Measurements from ENCODE around the gene SYCE3. TPM values are rescaled to one million over a fixed set of nuclear protein-coding genes. Genes with fewer than 3 reads are reported as not detected.

The SYCE3 gene
- total RNA-seq, 8 experiments from 2014 or later: 0.87 to 1.2 TPM; not detected in 6

GRCh38 chr22:50605613-50606074 lies 42.9 kb upstream of the SYCE3 start:
- no CpG with 5 or more reads among the region's 20 CpGs for WGBS, 10 experiments
- no peak for ATAC-seq (replicated peaks in 6 of 8)
- in situ Hi-C loops (cut with MboI; ENCODE audit: low pct_unique_long_range_greater_than_20kb in 2 of 9, low sequenced_read_pairs in 9 of 9, unreplicated experiment in 9 of 9): no loop called here
- H3K4me1 ChIP-seq (replicated peaks in 1 of 2): peaks cover 9 to 10% of the 10 kb centered on the region in 2 donors
- H3K4me3 ChIP-seq: no peak overlapping the region
- no peak overlapping the region for H3K27ac ChIP-seq

DNA sequence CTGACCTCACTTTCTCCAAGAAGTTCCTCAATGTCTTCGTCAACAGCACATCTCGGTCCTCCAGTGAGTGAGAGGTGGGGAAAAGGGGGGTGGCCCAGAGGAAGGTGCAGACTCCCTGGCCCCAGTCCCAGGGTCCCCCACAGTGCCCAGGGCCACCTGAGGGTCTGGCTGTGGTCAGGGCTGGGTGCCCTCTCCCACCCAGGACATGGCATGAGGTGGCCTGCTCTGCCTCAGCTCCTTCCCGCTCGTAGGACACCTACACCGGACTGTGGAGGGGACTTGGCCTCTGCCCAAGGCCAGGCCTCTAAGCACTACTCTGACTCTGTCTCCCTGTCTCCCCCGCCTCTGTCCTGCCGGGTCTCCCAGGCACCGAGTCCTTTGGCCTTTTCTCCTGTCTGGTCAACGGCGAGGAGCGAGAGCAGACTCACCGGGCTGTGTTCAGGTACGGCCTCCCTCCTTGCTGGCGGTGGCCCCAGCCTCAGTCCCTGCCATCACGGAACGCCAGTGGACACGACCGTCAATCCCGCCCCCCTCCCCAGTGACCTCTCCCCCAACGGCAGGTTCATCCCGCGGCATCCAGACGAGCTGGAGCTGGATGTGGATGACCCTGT lies 42.4 kb upstream of the SYCE3 start:
- no peak for ATAC-seq (replicated peaks in 6 of 8)
- in situ Hi-C loops (cut with MboI; ENCODE audit: low pct_unique_long_range_greater_than_20kb in 2 of 9, low sequenced_read_pairs in 9 of 9, unreplicated experiment in 9 of 9): no loop called here
- Histone ChIP-seq H3K27ac (no peak overlapping the region), H3K4me3 (no peak overlapping the region), H3K4me1 (replicated peaks in 1 of 2) (peaks cover 9 to 10% of the 10 kb centered on the region in 2 donors)
- 80% methylated on average over 2 of the region's 23 CpGs; no CpG with 5 or more reads in 9 of the 10 experiments for WGBS, 10 experiments

- Histone ChIP-seq H3K4me1 (replicated peaks in 1 of 2) (peaks cover 10 to 12% of the 10 kb centered on the region in 2 donors), H3K27ac (no peak overlapping the region), H3K4me3 (no peak overlapping the region)
- ATAC-seq (replicated peaks in 6 of 8): no peak
- in situ Hi-C loops (cut with MboI; ENCODE audit: low pct_unique_long_range_greater_than_20kb in 2 of 9, low sequenced_read_pairs in 9 of 9, unreplicated experiment in 9 of 9): no loop called here
- WGBS, 10 experiments: 7 to 90% (median 72%) methylated on average over 2 to 12 of the region's 103 CpGs; no CpG with 5 or more reads in 6 of the 10 experiments
Measured at GRCh38 chr22:50604256-50605001, 41.7 kb upstream of the SYCE3 start.

- 70% methylated on average over 12 to 14 of the region's 70 CpGs; no CpG with 5 or more reads in 8 of the 10 experiments for WGBS, 10 experiments
- Histone ChIP-seq H3K4me1 (replicated peaks in 1 of 2) (peaks cover 10 to 13% of the 10 kb centered on the region in 2 donors), H3K4me3 (no peak overlapping the region), H3K27ac (no peak overlapping the region)
- in situ Hi-C loops (cut with MboI; ENCODE audit: low pct_unique_long_range_greater_than_20kb in 2 of 9, low sequenced_read_pairs in 9 of 9, unreplicated experiment in 9 of 9): no loop called here
- ATAC-seq (replicated peaks in 6 of 8): no peak
Measured at GRCh38 chr22:50603511-50604255, 41.0 kb upstream of the SYCE3 start.

DNA sequence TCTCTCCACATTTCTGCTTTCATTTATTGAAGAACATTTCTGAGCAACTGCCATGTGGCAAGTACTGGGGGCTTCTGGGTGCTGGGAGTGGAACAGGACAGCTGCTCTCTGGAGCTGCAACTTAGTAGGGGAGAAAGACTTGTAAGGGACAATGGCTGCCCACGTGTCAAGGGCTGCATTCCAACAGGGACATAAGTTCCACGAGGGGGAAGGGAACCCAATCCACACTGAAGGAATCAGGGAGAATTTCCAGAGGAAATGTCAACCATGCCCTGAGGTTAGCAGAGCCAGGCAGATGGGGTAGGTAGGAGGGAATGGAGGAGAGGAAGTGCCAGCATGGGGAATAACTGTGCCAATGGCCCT lies 39.6 kb upstream of the SYCE3 start:
- ATAC-seq (replicated peaks in 6 of 8): no peak
- H3K4me3 ChIP-seq: peak overlapping the region in 2 of 5 donors; percentile 60 to 79
- WGBS, 10 experiments: 11 to 39% (median 26%) methylated on average over 2 of the region's 2 CpGs; no CpG with 5 or more reads in 6 of the 10 experiments
- H3K27ac ChIP-seq: no peak overlapping the region
- in situ Hi-C loops (cut with MboI; ENCODE audit: low pct_unique_long_range_greater_than_20kb in 2 of 9, low sequenced_read_pairs in 9 of 9, unreplicated experiment in 9 of 9): no loop called here
- H3K4me1 ChIP-seq (replicated peaks in 1 of 2): peaks cover 10 to 13% of the 10 kb centered on the region in 2 donors

- 32 to 60% (median 46%) methylated on average over 1 to 7 of the region's 12 CpGs; no CpG with 5 or more reads in 3 of the 10 experiments for WGBS, 10 experiments
- peak overlapping the region; percentile 59 to 79 (median 63) for H3K4me3 ChIP-seq
- H3K4me1 ChIP-seq (replicated peaks in 1 of 2): peaks cover 10 to 13% of the 10 kb centered on the region in 2 donors
- in situ Hi-C loops (cut with MboI; ENCODE audit: low pct_unique_long_range_greater_than_20kb in 2 of 9, low sequenced_read_pairs in 9 of 9, unreplicated experiment in 9 of 9): no loop called here
- peak overlapping the region; percentile 89 to 90 for H3K27ac ChIP-seq
- ATAC-seq (replicated peaks in 6 of 8): peak in 2 of 8 experiments; percentile 19 to 34
Measured at GRCh38 chr22:50601669-50602337, 39.1 kb upstream of the SYCE3 start.

- Histone ChIP-seq H3K4me3 (peak overlapping the region; percentile 59 to 79 (median 63)), H3K27ac (peak overlapping the region; percentile 89 to 90), H3K4me1 (replicated peaks in 1 of 2) (peaks cover 10 to 13% of the 10 kb centered on the region in 2 donors)
- peak in 7 of 8 experiments; percentile 2 to 60 (median 55) for ATAC-seq (replicated peaks in 6 of 8)
- 0% methylated on average over 1 of the region's 52 CpGs; no CpG with 5 or more reads in 9 of the 10 experiments for WGBS, 10 experiments
- in situ Hi-C loops (cut with MboI; ENCODE audit: low pct_unique_long_range_greater_than_20kb in 2 of 9, low sequenced_read_pairs in 9 of 9, unreplicated experiment in 9 of 9): no loop called here
Measured at GRCh38 chr22:50600967-50601668, 38.4 kb upstream of the SYCE3 start.

GRCh38 chr22:50600538-50600937 lies 37.8 kb upstream of the SYCE3 start, which contains the start of gene MAPK8IP2:
MAPK8IP2 (plus strand) TSS chr22:50600793; CDS start chr22:50600819, 26 bp downstream.
- H3K4me3 ChIP-seq: peak within 1 kb of the TSS; percentile 59 to 79 (median 63)
- peak; percentile 75 to 83 (median 80) for ATAC-seq (replicated peaks in 6 of 8)
- H3K4me1 ChIP-seq (replicated peaks in 1 of 2): peaks cover 10 to 13% of the 10 kb centered on the region in 2 donors
- no CpG with 5 or more reads among the region's 61 CpGs for WGBS, 10 experiments
- in situ Hi-C loops (cut with MboI; ENCODE audit: low pct_unique_long_range_greater_than_20kb in 2 of 9, low sequenced_read_pairs in 9 of 9, unreplicated experiment in 9 of 9): no loop called here
- peak within 1 kb of the TSS; percentile 89 to 90 for H3K27ac ChIP-seq

GRCh38 chr22:50599816-50600455 lies 37.2 kb upstream of the SYCE3 start:
- peaks cover 10 to 13% of the 10 kb centered on the region in 2 donors for H3K4me1 ChIP-seq (replicated peaks in 1 of 2)
- H3K27ac ChIP-seq: peak overlapping the region; percentile 89 to 90
- WGBS, 10 experiments: 27 to 50% (median 36%) methylated on average over 4 to 14 of the region's 52 CpGs; no CpG with 5 or more reads in 5 of the 10 experiments
- ATAC-seq (replicated peaks in 6 of 8): peak; percentile 50 to 96 (median 56)
- H3K4me3 ChIP-seq: peak overlapping the region; percentile 59 to 79 (median 63)
- in situ Hi-C loops (cut with MboI; ENCODE audit: low pct_unique_long_range_greater_than_20kb in 2 of 9, low sequenced_read_pairs in 9 of 9, unreplicated experiment in 9 of 9): no loop called here

GRCh38 chr22:50597097-50597496 lies 34.4 kb upstream of the SYCE3 start:
- ATAC-seq (replicated peaks in 6 of 8): no peak
- H3K4me3 ChIP-seq: no peak overlapping the region
- H3K27ac ChIP-seq: no peak overlapping the region
- WGBS, 10 experiments: 30 to 84% (median 55%) methylated on average over 1 to 5 of the region's 5 CpGs; no CpG with 5 or more reads in 4 of the 10 experiments
- in situ Hi-C loops (cut with MboI; ENCODE audit: low pct_unique_long_range_greater_than_20kb in 2 of 9, low sequenced_read_pairs in 9 of 9, unreplicated experiment in 9 of 9): no loop called here
- H3K4me1 ChIP-seq (replicated peaks in 1 of 2): peaks cover 5 to 11% of the 10 kb centered on the region in 2 donors

DNA sequence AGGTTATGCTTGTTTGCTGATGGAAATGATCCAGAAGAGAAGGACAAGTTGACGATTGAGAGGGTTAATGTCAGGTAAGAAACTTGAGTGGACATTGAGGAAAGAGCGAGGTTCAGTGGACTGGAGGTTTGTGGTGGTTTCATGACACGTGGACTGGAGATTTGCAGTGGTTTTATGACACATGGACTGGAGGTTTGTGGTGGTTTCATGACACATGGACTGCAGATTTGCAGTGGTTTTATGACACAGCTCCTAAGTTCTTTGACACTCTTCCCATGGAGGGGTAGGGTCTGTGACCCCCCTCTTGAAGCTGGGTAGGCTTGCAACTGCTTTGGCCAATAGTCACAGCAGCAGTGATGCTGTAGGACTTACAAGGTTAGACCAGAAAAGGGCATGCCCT lies 32.5 kb upstream of the SYCE3 start:
- in situ Hi-C loops (cut with MboI; ENCODE audit: low pct_unique_long_range_greater_than_20kb in 2 of 9, low sequenced_read_pairs in 9 of 9, unreplicated experiment in 9 of 9): no loop called here
- 0 to 86% (median 70%) methylated on average over 1 to 3 of the region's 3 CpGs for WGBS, 10 experiments
- H3K27ac ChIP-seq: no peak overlapping the region
- ATAC-seq (replicated peaks in 6 of 8): no peak
- H3K4me3 ChIP-seq: no peak overlapping the region
- H3K4me1 ChIP-seq (replicated peaks in 1 of 2): peaks cover 0 to 5% of the 10 kb centered on the region in 2 donors
